HG03108 (cell line): ENCODE results near the gene AIF1.
A peak's percentile ranks its signal among the peaks of the same experiment; 100 is the strongest.

ENCODE experiments used
- ATAC-seq: cut with Tn5 transposase; IDR thresholded peaks from one replicate; pipeline ENCODE4 v1.9.1; 2021; ENCODE audit warnings: moderate library complexity; ENCODE audit not compliant: unreplicated experiment

The AIF1 gene

DNA sequence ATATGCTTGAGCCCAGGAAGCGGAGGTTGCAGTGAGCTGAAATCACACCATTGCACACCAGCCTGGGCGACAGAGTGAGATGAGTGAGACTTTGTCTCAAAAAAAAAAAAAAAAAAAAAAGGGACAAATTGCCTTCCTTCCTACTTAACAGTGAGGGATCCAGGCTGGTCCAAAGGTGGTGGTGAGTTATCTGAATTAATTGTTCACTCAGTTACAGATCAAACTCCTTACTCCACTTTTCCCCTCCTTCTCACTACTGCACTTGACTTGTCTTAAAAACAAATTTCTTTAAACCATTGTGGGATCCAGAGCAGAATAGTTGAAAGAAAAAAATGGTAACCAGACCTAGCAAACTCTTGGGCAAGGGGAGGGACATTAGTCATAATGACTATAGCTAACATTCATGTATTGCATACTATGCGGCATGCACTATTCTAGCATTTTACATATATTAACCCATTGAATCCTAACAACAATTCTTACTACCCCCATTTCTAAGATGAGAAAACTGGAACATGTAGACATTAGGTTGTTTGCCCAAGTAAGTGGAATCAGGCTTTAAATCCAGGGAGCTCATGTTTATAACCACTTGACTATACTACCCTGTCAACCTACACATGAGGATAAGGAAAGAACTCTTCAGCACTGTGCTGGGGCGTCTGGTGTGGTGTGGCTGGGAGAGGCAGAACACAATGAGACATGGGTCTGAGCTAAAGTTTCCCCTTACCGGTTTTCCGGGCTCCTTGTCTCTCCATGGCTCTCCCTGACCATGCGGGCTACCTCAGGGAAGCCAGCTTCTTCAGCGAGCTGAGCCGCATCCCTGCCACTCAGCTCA is 48.3 kb downstream of the AIF1 start:
- ATAC-seq: no peak

GRCh38 chr6:31663961-31664789 is 49.1 kb downstream of the AIF1 start:
- ATAC-seq: no peak

DNA sequence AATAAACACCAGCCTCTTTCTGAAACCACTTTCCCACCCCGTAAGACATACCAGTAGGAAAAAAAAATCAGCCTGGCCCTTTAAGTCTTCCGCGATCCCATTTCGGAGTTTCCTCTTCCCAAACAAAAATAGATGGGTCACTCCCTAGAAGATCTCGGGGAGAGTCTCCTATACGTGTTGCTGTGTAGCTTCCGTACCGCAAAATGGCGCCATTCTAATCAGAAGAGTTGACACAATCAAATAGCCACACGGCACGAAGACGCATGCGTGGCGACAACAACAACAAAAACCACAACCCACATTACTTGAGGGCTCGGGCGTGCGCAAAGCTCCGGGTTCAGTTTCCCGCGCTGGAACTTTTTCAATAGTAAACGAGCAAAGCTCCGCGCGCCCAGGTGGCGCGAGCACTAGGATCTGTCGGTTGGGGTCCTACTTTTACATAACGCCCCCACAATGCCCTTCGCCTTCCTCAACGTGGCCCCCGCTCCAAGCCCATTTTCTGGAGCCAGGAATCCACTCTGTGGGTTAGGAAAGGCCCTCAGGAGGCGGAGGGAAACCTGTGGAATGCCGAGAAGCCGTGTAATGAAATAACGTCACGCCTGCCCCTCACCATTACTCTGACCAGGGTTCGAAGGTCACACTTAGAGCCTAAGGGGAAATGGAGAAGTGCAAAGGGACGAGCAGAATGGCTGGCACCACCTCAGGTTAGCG is 49.9 kb downstream of the AIF1 start, which contains the start of gene GPANK1:
Gene GPANK1 (minus strand): TSS at position 208 of the 711 bp plus-strand sequence. CDS start 519 bp downstream, outside the sequence.
- ATAC-seq: peak; percentile 27

- ATAC-seq: peak; percentile 75
Observed at GRCh38 chr6:31665501-31666336, 50.7 kb downstream of the AIF1 start, which contains the start of gene CSNK2B. TSS of gene CSNK2B (plus strand) at chr6:31666080. CDS start at chr6:31666832, 752 bp downstream.

DNA sequence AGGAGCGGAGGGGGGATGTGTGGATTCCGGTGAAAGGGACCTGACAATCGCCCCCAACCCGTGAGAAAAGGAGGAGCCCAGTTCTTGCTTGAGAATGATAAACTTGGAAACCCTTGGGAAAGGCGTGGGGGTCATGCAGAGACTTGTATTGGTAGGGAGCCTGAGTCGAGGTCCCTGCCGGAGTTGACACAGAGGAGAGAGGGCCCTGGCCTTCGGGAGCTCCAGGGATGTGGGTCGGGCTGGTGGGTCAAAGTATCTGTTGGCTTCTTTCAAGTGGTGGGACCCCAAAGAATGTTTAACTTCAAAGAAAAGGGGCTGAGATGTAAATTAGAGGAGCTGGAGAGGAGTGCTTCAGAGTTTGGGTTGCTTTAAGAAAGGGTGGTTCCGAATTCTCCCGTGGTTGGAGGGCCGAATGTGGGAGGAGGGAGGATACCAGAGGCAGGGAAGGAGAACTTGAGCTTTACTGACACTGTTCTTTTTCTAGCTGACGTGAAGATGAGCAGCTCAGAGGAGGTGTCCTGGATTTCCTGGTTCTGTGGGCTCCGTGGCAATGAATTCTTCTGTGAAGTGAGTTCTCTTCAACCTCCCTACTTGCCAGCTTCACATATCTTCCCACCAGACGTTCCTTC is 51.4 kb downstream of the AIF1 start:
- ATAC-seq: no peak
